Neural cell (in vitro differentiated cells): Measurements from ENCODE around the gene SHROOM4. TPM values are rescaled to one million over a fixed set of nuclear protein-coding genes. Genes with fewer than 3 reads are reported as not detected.

Experiments used
- H2AFZ ChIP-seq: fragments of 200-600, 300-800 bp; sonication (generic), shearing (Covaris generic); 2 replicates; pipeline ENCODE4 v1.6.0; 2014; ENCODE audit warnings: low read depth, mild to moderate bottlenecking, antibody characterized with exemption, low read length, moderate library complexity
- H3F3A ChIP-seq: fragments of 200-600 bp; shearing (Covaris generic); 2 replicates; pipeline ENCODE4 v1.6.1; 2016; ENCODE audit warnings: mild to moderate bottlenecking, moderate library complexity, mixed read lengths, antibody characterized with exemption, low read length; ENCODE audit not compliant: insufficient read depth, poor library complexity, severe bottlenecking
- H3K27ac ChIP-seq: fragments of 200-600, 300-800 bp; sonication (generic), shearing (Covaris generic); 2 replicates; pipeline ENCODE4 v1.5.1; 2014; ENCODE audit warnings: mild to moderate bottlenecking, low read length, moderate library complexity
- H3K27me3 ChIP-seq: fragments of 300-800, 200-600 bp; sonication (generic), shearing (Covaris generic); 2 replicates; pipeline ENCODE4 v1.6.0; 2014; ENCODE audit warnings: mild to moderate bottlenecking, low read depth, low read length, moderate library complexity; ENCODE audit not compliant: insufficient read depth
- H3K36me3 ChIP-seq: fragments of 300-800, 200-600 bp; sonication (generic), shearing (Covaris generic); 2 replicates; pipeline ENCODE4 v1.5.1; 2014; ENCODE audit warnings: mild to moderate bottlenecking, antibody characterized with exemption, low read length, moderate library complexity; ENCODE audit not compliant: insufficient read depth
- H3K4me2 ChIP-seq: fragments of 300-800, 200-600 bp; sonication (generic), shearing (Covaris generic); 2 replicates; pipeline ENCODE4 v1.6.0; 2014; ENCODE audit warnings: mild to moderate bottlenecking, low read length
- H3K4me3 ChIP-seq: fragments of 300-800, 200-600 bp; sonication (generic), shearing (Covaris generic); 2 replicates; pipeline ENCODE4 v1.5.1; 2014; ENCODE audit warnings: mild to moderate bottlenecking, low read length, moderate library complexity
- H3K79me2 ChIP-seq: fragments of 200-600 bp; shearing (Covaris generic); replicated peaks from 2 replicates; pipeline ENCODE4 v1.6.0; 2014; ENCODE audit warnings: mild to moderate bottlenecking, low read length, moderate library complexity; ENCODE audit not compliant: insufficient read depth
- H3K9ac ChIP-seq: fragments of 300-800, 200-600 bp; sonication (generic), shearing (Covaris generic); 2 replicates; pipeline ENCODE4 v1.6.1; 2016; ENCODE audit warnings: mild to moderate bottlenecking, low read length, mixed read lengths
- H3K9me2 ChIP-seq: fragments of 200-600 bp; shearing (Covaris generic); 2 replicates; pipeline ENCODE4 v1.6.1; 2016; ENCODE audit warnings: mild to moderate bottlenecking, low read length, mixed read lengths; ENCODE audit not compliant: insufficient read depth
- H3K9me3 ChIP-seq: fragments of 200-600, 300-800 bp; sonication (generic), shearing (Covaris generic); 2 replicates; pipeline ENCODE4 v1.6.1; 2016; ENCODE audit warnings: mild to moderate bottlenecking, mixed run types, low read length, moderate library complexity, mixed read lengths
- H4K20me1 ChIP-seq: fragments of 200-600 bp; shearing (Covaris generic); 2 replicates; pipeline ENCODE4 v1.6.1; 2016; ENCODE audit warnings: mild to moderate bottlenecking, mixed run types; ENCODE audit not compliant: insufficient read depth
- CTCF ChIP-seq: fragments of 450-650 bp; IDR thresholded peaks from 2 replicates; pipeline ENCODE4 v1.5.1; 2014; ENCODE audit warnings: antibody characterized with exemption, mild to moderate bottlenecking, moderate library complexity; ENCODE audit not compliant: poor library complexity, severe bottlenecking
- EP300 ChIP-seq: fragments of 450-650 bp; conservative IDR thresholded peaks from 2 replicates; pipeline ENCODE4 v1.6.1; 2014; ENCODE audit warnings: antibody characterized with exemption, mild to moderate bottlenecking, moderate library complexity; ENCODE audit not compliant: poor library complexity, severe bottlenecking
- EZH2 ChIP-seq: fragments of 200-600, 300-800 bp; shearing (Covaris generic), sonication (generic); IDR thresholded peaks from 2 replicates; pipeline ENCODE4 v1.6.1; 2014; ENCODE audit warnings: antibody characterized with exemption, low read length, borderline replicate concordance, mild to moderate bottlenecking; ENCODE audit not compliant: insufficient read depth, poor library complexity, severe bottlenecking
- MXI1 ChIP-seq: fragments of 450-650 bp; conservative IDR thresholded peaks from 2 replicates; pipeline ENCODE4 v1.6.1; 2014; ENCODE audit warnings: antibody characterized with exemption, mild to moderate bottlenecking; ENCODE audit not compliant: poor library complexity, severe bottlenecking
- POLR2AphosphoS5 ChIP-seq: IDR thresholded peaks from 2 replicates; pipeline ENCODE4 v1.6.1; 2012
- RAD21 ChIP-seq: fragments of 450-650 bp; conservative IDR thresholded peaks from 2 replicates; pipeline ENCODE4 v1.6.1; 2014; ENCODE audit warnings: antibody characterized with exemption, mild to moderate bottlenecking, moderate library complexity
- REST ChIP-seq: IDR thresholded peaks from 2 replicates; pipeline ENCODE4 v1.6.1; 2012; ENCODE audit warnings: borderline replicate concordance
- SMC3 ChIP-seq: fragments of 450-650 bp; conservative IDR thresholded peaks from 2 replicates; pipeline ENCODE4 v1.6.1; 2014; ENCODE audit warnings: antibody characterized with exemption, mild to moderate bottlenecking, moderate library complexity; ENCODE audit not compliant: poor library complexity
- TAF1 ChIP-seq: IDR thresholded peaks from 2 replicates; pipeline ENCODE4 v1.6.1; 2012; ENCODE audit warnings: low read depth
- polyA plus RNA-seq: library from polyadenylated mRNA; depleted of rRNA; stranded (reverse); fragments of >200 nt; gene quantifications from 2 replicates; pipeline ENCODE4 v1.2.3, GENCODE V29; 2014

SHROOM4 gene
- polyA plus RNA-seq, 1 donor from 2014 or later: 1.4 TPM

DNA sequence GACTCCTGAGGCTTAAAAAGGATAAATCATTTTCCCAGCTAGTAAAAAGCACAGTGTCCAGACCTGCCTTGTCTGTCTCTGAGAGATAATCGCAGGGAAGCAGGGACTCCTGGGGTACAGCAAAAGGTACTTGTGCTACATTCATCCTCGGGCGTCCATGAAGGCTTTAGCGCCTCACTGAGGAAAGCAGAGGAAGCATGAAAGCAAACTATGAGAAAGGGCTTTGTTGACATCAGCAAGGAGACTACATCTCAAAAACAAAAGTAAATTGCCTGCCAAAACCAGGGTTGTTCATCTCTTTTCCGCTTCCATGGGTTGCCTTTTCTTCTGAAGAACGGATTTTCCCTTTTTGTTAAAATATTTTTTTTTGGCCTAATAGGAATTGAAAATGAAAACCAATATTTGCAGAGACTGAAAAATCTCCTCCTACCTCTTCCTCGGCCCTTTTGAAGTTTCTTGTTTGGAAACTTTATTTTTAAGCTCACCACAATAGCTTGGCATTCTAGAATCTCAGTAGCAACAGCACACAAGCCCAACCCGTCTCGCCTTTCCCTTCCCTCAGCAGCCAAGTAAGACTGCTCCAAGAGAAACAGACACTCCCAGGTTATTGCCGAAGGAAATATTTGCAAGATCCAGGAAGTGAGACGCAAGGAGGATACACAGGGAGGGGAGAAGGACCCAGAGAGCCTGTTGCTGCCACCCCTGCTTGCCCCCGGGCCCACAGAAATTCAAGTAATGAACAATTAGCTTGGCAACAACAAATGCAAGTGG lies 195.0 kb downstream of the SHROOM4 start:
- Histone ChIP-seq H2AFZ (no peak overlapping the region), H3K36me3 (no peaks in the 10 kb centered on the region), H4K20me1 (no peaks in the 10 kb centered on the region), H3F3A (no peaks in the 10 kb centered on the region), H3K27ac (no peak overlapping the region), H3K9me3 (no peaks in the 10 kb centered on the region), H3K4me3 (no peak overlapping the region), H3K4me2 (no peak overlapping the region), H3K9me2 (no peaks in the 10 kb centered on the region), H3K9ac (no peak overlapping the region), H3K27me3 (no peaks in the 10 kb centered on the region), H3K79me2 (no peaks in the 10 kb centered on the region)
- no peak for TF ChIP-seq MXI1
- TF ChIP-seq TAF1: no peak
- TF ChIP-seq SMC3: no peak

GRCh38 chrX:50617183-50617582 lies 196.8 kb downstream of the SHROOM4 start:
- TF ChIP-seq CTCF: no peak
- TF ChIP-seq SMC3: no peak
- no peak for TF ChIP-seq RAD21
- no peak for TF ChIP-seq POLR2AphosphoS5
- TF ChIP-seq TAF1: no peak
- TF ChIP-seq EP300: no peak
- TF ChIP-seq EZH2: no peak
- TF ChIP-seq MXI1: no peak
- Histone ChIP-seq H3K27me3 (no peaks in the 10 kb centered on the region), H3K9me2 (no peaks in the 10 kb centered on the region), H3K36me3 (no peaks in the 10 kb centered on the region), H3K27ac (no peak overlapping the region), H4K20me1 (no peaks in the 10 kb centered on the region), H3K9me3 (no peaks in the 10 kb centered on the region), H2AFZ (no peak overlapping the region), H3K9ac (no peak overlapping the region), H3K79me2 (no peaks in the 10 kb centered on the region), H3K4me2 (no peak overlapping the region), H3F3A (no peaks in the 10 kb centered on the region), H3K4me3 (no peak overlapping the region)

DNA sequence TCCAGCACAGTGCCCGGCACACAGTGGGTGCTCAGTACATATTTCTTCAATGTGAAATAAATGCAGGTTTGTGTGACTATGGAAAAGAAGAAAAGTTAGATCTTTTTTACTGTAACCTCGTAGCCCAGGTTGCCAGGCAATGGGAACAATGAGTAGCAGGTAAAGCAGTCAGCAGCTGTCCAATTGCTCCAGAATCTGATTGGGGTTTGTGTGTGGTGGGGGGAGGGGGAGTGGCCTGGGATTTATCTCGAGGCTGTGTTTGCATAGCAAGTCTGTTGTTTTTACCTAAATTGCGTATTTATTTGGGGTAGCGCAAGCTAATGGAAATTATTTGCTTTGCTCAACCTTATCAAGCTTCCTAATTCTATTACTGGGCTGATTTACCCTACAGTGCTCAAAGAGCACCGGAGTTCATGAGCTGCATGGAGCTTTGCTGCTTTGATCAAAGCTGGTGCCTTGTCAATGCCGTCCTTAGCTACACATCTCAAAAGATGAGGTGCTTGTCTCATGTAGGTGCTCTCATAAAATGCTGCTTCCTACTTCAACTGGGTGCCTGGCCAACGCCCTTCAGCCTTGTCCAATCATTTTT lies 198.3 kb downstream of the SHROOM4 start:
- no peaks in the 10 kb centered on the region for H3K9me2 ChIP-seq
- H4K20me1 ChIP-seq: no peaks in the 10 kb centered on the region
- no peak overlapping the region for H3K4me2 ChIP-seq
- H3F3A ChIP-seq: no peaks in the 10 kb centered on the region
- H3K27ac ChIP-seq: no peak overlapping the region
- no peak overlapping the region for H2AFZ ChIP-seq
- TF ChIP-seq TAF1 (no peak), SMC3 (no peak), RAD21 (no peak), POLR2AphosphoS5 (no peak), EP300 (no peak), EZH2 (no peak), CTCF (no peak), MXI1 (no peak), REST (no peak)
- no peaks in the 10 kb centered on the region for H3K79me2 ChIP-seq
- H3K4me3 ChIP-seq: no peak overlapping the region
- no peak overlapping the region for H3K9ac ChIP-seq
- no peaks in the 10 kb centered on the region for H3K36me3 ChIP-seq
- H3K9me3 ChIP-seq: no peaks in the 10 kb centered on the region
- no peaks in the 10 kb centered on the region for H3K27me3 ChIP-seq
